A549 (cell line): ENCODE data around the gene PRF1. TPM values are rescaled to one million over a fixed set of nuclear protein-coding genes. Genes with fewer than 3 reads are reported as not detected.

Source experiments
- ATAC-seq, 2 experiments: fragments of 200-7000 bp in 1 of 2; fragments of >200 bp in 1 of 2; cut with Nextera tagmentation in 1 of 2; cut with Tn5 transposase in 1 of 2; 3 replicates each; pipeline versions ENCODE4 v1.8.0 to v1.9.1; 2018 to 2020; ENCODE audit warnings: mild to moderate bottlenecking in 1 of 2, moderate library complexity in 1 of 2
- CTCF ChIA-PET: fragments of 300-600 bp; sonication (Branson Sonifier 250); formaldehyde crosslinking; extraction: SDS; loops from one replicate; lab custom pipeline; 2021; ENCODE audit warnings: antibody characterized with exemption, inconsistent platforms; lab: Yijun Ruan, JAX
- POLR2A ChIA-PET: fragments of 350-600 bp; formaldehyde crosslinking; extraction: SDS; loops from one replicate; lab custom pipeline; 2021; ENCODE audit warnings: antibody characterized with exemption, inconsistent platforms; lab: Yijun Ruan, JAX
- DNase-seq, 2 experiments: peaks; one replicate each; pipeline versions ENCODE4 v3.0.0 to v3.0.0-alpha.2; 2011 to 2016; ENCODE audit warnings: low read depth in 1 of 2, low spot score in 1 of 2
- FAIRE-seq: peaks from 2 replicates; lab custom pipeline; 2011; peaks lifted over from hg19 to GRCh38; lab: Jason Lieb, UNC
- H3K27ac ChIP-seq, 2 experiments: fragments of >200 bp; sonication (Bioruptor Twin); formaldehyde crosslinking; 3 replicates each; pipeline ENCODE4 v1.5.1; 2016 to 2017
- H3K4me1 ChIP-seq: fragments of >200 bp; sonication (Bioruptor Twin); formaldehyde crosslinking; 3 replicates; pipeline ENCODE4 v1.6.1; 2016
- H3K4me2 ChIP-seq: fragments of >200 bp; sonication (Bioruptor Twin); formaldehyde crosslinking; 3 replicates; pipeline ENCODE4 v1.6.1; 2016
- H3K4me3 ChIP-seq: fragments of >200 bp; sonication (Bioruptor Twin); formaldehyde crosslinking; 3 replicates; pipeline ENCODE4 v1.5.1; 2016
- H3K9me3 ChIP-seq: fragments of >200 bp; sonication (Bioruptor Twin); formaldehyde crosslinking; 3 replicates; pipeline ENCODE4 v1.6.1; 2016
- ATOH8 ChIP-seq: fragments of 250-450 bp; sonication (Bioruptor Pico); IDR thresholded peaks from 2 replicates; pipeline ENCODE4 v1.5.0; 2020; ENCODE audit warnings: low read depth, mild to moderate bottlenecking, moderate library complexity
- BCL3 ChIP-seq: fragments of >200 bp; sonication (Bioruptor Twin); formaldehyde crosslinking; IDR thresholded peaks from 3 replicates; pipeline ENCODE4 v1.6.1; 2016
- CBX2 ChIP-seq: fragments of 200-600 bp; sonication (generic); IDR thresholded peaks from 2 replicates; pipeline ENCODE4 v1.6.1; 2016; ENCODE audit warnings: low read depth, mild to moderate bottlenecking, borderline replicate concordance
- CBX8 ChIP-seq: fragments of 200-600 bp; sonication (generic); IDR thresholded peaks from 2 replicates; pipeline ENCODE4 v1.6.1; 2016
- CEBPB ChIP-seq, 2 experiments: fragments of >200 bp in 1 of 2; sonication (Bioruptor Twin) in 1 of 2; formaldehyde crosslinking in 1 of 2; IDR thresholded peaks; 2 replicates each; pipeline ENCODE4 v1.6.1; 2012 to 2016
- CTCF ChIP-seq: fragments of >200 bp; sonication (Bioruptor Twin); formaldehyde crosslinking; IDR thresholded peaks from 3 replicates; pipeline ENCODE4 v1.5.1; 2016
- E2F6 ChIP-seq: IDR thresholded peaks from 2 replicates; pipeline ENCODE4 v1.6.1; 2012; ENCODE audit warnings: low read depth, borderline replicate concordance
- EP300 ChIP-seq, 2 experiments: fragments of >200 bp; sonication (Bioruptor Twin); formaldehyde crosslinking; IDR thresholded peaks; 2 replicates in 1 of 2; 3 replicates in 1 of 2; pipeline ENCODE4 v1.6.1; 2016 to 2017
- FOSB ChIP-seq: fragments of 250-450 bp; sonication (Bioruptor Pico); IDR thresholded peaks from 2 replicates; pipeline ENCODE4 v1.5.0; 2020; ENCODE audit warnings: mild to moderate bottlenecking, moderate library complexity
- FOXS1 ChIP-seq: fragments of 250-450 bp; sonication (Bioruptor Pico); IDR thresholded peaks from 2 replicates; pipeline ENCODE4 v1.5.0; 2020; ENCODE audit warnings: mild to moderate bottlenecking, moderate library complexity
- HOXB13 ChIP-seq: fragments of 250-450 bp; sonication (Bioruptor Pico); IDR thresholded peaks from 2 replicates; pipeline ENCODE4 v1.5.0; 2020; ENCODE audit warnings: low read depth, mild to moderate bottlenecking, moderate library complexity
- JUNB ChIP-seq: fragments of >200 bp; sonication (Bioruptor Twin); formaldehyde crosslinking; IDR thresholded peaks from 2 replicates; pipeline ENCODE4 v1.6.1; 2016
- KDM5A ChIP-seq: fragments of 200-600 bp; sonication (generic); IDR thresholded peaks from 2 replicates; pipeline ENCODE4 v1.6.1; 2016; ENCODE audit warnings: antibody characterized with exemption, mild to moderate bottlenecking
- MAFK ChIP-seq: fragments of 450-650 bp; IDR thresholded peaks from 2 replicates; pipeline ENCODE4 v1.6.1; 2014; ENCODE audit not compliant: partially characterized antibody
- MAX ChIP-seq: IDR thresholded peaks from 2 replicates; pipeline ENCODE4 v1.6.1; 2012
- MYC ChIP-seq: IDR thresholded peaks from 2 replicates; pipeline ENCODE4 v1.6.1; 2012; ENCODE audit warnings: mild to moderate bottlenecking, inconsistent platforms, low read length, improper control_type of control experiment, borderline replicate concordance
- NFE2L2 ChIP-seq: fragments of 150-350 bp; conservative IDR thresholded peaks from 2 replicates; pipeline ENCODE4 v1.6.1; 2014; ENCODE audit warnings: low read length
- NR3C1 ChIP-seq: fragments of >200 bp; sonication (Bioruptor Twin); formaldehyde crosslinking; IDR thresholded peaks from 3 replicates; pipeline ENCODE4 v1.6.1; 2017
- RARB ChIP-seq: fragments of 250-450 bp; sonication (Bioruptor Pico); IDR thresholded peaks from 2 replicates; pipeline ENCODE4 v1.8.0; 2021; ENCODE audit warnings: mild to moderate bottlenecking, moderate library complexity
- RFX5 ChIP-seq: fragments of 450-650 bp; IDR thresholded peaks from 2 replicates; pipeline ENCODE4 v1.7.1; 2014; ENCODE audit warnings: antibody characterized with exemption, mild to moderate bottlenecking, moderate library complexity
- RNF2 ChIP-seq: fragments of 200-600 bp; sonication (generic); IDR thresholded peaks from 2 replicates; pipeline ENCODE4 v1.6.1; 2016; ENCODE audit warnings: low read depth, mild to moderate bottlenecking, antibody characterized with exemption, moderate library complexity, borderline replicate concordance
- TFCP2L1 ChIP-seq: fragments of 250-450 bp; sonication (Bioruptor Pico); IDR thresholded peaks from 2 replicates; pipeline ENCODE4 v1.5.0; 2021; ENCODE audit warnings: mild to moderate bottlenecking
- ZC3H11A ChIP-seq: fragments of 450-650 bp; IDR thresholded peaks from 2 replicates; pipeline ENCODE4 v1.6.1; 2014; ENCODE audit warnings: antibody characterized with exemption, mild to moderate bottlenecking
- ZNF302 ChIP-seq: fragments of 250-450 bp; sonication (Bioruptor Pico); IDR thresholded peaks from 2 replicates; pipeline ENCODE4 v1.9.0; 2021; ENCODE audit warnings: inconsistent platforms, mild to moderate bottlenecking, moderate library complexity
- ZSCAN20 ChIP-seq: fragments of 250-450 bp; sonication (Bioruptor Pico); IDR thresholded peaks from 2 replicates; pipeline ENCODE4 v1.8.0; 2022; ENCODE audit warnings: mild to moderate bottlenecking, moderate library complexity
- WGBS: methylation state at CpG from one replicate; pipeline ENCODE4 v1.1.6; 2017; ENCODE audit errors: missing lambda C conversion rate; 5-methylcytosine and 5-hydroxymethylcytosine counted together
- polyA plus RNA-seq, 4 experiments: library from polyadenylated mRNA; depleted of rRNA in 3 of 4; stranded (reverse); fragments of >200 nt; fragmentation: RNase III in 1 of 4; extraction: RNeasy Plus Mini Kit Qiagen cat#74134 plus additional on column Dnase treatment in 1 of 4; gene quantifications; 2 replicates in 3 of 4; 3 replicates in 1 of 4; pipeline ENCODE4 v1.2.3, GENCODE V29; 2011 to 2017

The PRF1 gene
- polyA plus RNA-seq, 2 of the 4 experiments (the other 2 are of a cell fraction): not detected

- ChIA-PET POLR2A (no interaction called here), CTCF (interaction anchor here (1.5 to 1.9 kb wide), 2 partner anchors 11 to 16 kb away, joined by 3 to 4 read pairs; no protein-coding TSS in a partner anchor)
- Histone ChIP-seq H3K4me3 (no peak overlapping the region), H3K4me1 (no peaks in the 10 kb centered on the region), H3K27ac (no peak overlapping the region), H3K9me3 (no peaks in the 10 kb centered on the region), H3K4me2 (no peak overlapping the region)
- FAIRE-seq: no peak
- no peak for ATAC-seq
- 34% methylated on average over 5 of the region's 5 CpGs for WGBS
- TF ChIP-seq NFE2L2: no peak
- no peak for TF ChIP-seq ZSCAN20 (CRISPR knock-in tag)
- TF ChIP-seq TFCP2L1 (CRISPR knock-in tag): no peak
- no peak for TF ChIP-seq CTCF
- no peak for TF ChIP-seq RNF2
- no peak for TF ChIP-seq ATOH8 (CRISPR knock-in tag)
- no peak for TF ChIP-seq ZNF302 (CRISPR knock-in tag)
- TF ChIP-seq RARB (CRISPR knock-in tag): no peak
- TF ChIP-seq FOXS1 (CRISPR knock-in tag): no peak
- no peak for TF ChIP-seq CEBPB (IDR thresholded peaks at IDR 0.05)
- TF ChIP-seq ZC3H11A: no peak
- TF ChIP-seq CBX8: no peak
- no peak for TF ChIP-seq MYC
- no peak for TF ChIP-seq JUNB
- no peak for TF ChIP-seq RFX5
- TF ChIP-seq BCL3: no peak
- no peak for DNase-seq
Observed at GRCh38 chr10:70589762-70590654, 12.5 kb downstream of the PRF1 start.

GRCh38 chr10:70588859-70589570, 13.5 kb downstream of the PRF1 start:
- no peak for ATAC-seq
- DNase-seq: no peak
- no peaks in the 10 kb centered on the region for H3K9me3 ChIP-seq
- FAIRE-seq: no peak
- H3K27ac ChIP-seq: no peak overlapping the region
- no peaks in the 10 kb centered on the region for H3K4me1 ChIP-seq
- POLR2A ChIA-PET: no interaction called here
- CTCF ChIA-PET: interaction anchor here (1.5 kb wide), 1 partner anchor 15 kb away, joined by 3 read pairs; no protein-coding TSS in a partner anchor
- WGBS: 44% methylated on average over 10 of the region's 10 CpGs
- no peak for TF ChIP-seq MAFK
- TF ChIP-seq RNF2: no peak
- TF ChIP-seq ZSCAN20 (CRISPR knock-in tag): no peak
- no peak for TF ChIP-seq NR3C1
- no peak for TF ChIP-seq HOXB13
- TF ChIP-seq CTCF: no peak
- TF ChIP-seq RARB (CRISPR knock-in tag): no peak
- TF ChIP-seq CBX2: no peak
- TF ChIP-seq ZNF302 (CRISPR knock-in tag): no peak
- TF ChIP-seq KDM5A: no peak
- TF ChIP-seq RFX5: no peak
- TF ChIP-seq E2F6: no peak
- TF ChIP-seq JUNB: no peak
- TF ChIP-seq FOSB (CRISPR knock-in tag): no peak
- TF ChIP-seq MAX: no peak
- TF ChIP-seq FOXS1 (CRISPR knock-in tag): no peak
- no peak for TF ChIP-seq CBX8
- no peak for TF ChIP-seq EP300 (IDR thresholded peaks at IDR 0.05)
- TF ChIP-seq, all 56 proteins: peak for 0
- Histone ChIP-seq H3K4me2 (no peak overlapping the region), H3K4me3 (no peak overlapping the region)
